Hypothalamus (tissue), 51 donors: ENCODE data around the gene ZNF185.

Experiments
- DNase-seq, 51 donors: peaks; one replicate each; lab custom pipeline; 2025; lab: John Stamatoyannopoulos, UW

ZNF185 gene

GRCh38 chrX:152915541-152916241 lies 17.8 kb downstream of the ZNF185 start:
- DNase-seq: peak in 7 of 51 donors; percentile 1 to 28 (median 7)

GRCh38 chrX:152917656-152918579 lies 20.1 kb downstream of the ZNF185 start:
- DNase-seq: peak in 10 of 51 donors; percentile 2 to 20 (median 12)

- no peak for DNase-seq
These were observed 20.8 kb downstream of the ZNF185 start for GRCh38 chrX:152918707-152919106.

GRCh38 chrX:152923599-152923998 lies 25.7 kb downstream of the ZNF185 start:
- no peak for DNase-seq

- DNase-seq: no peak
These were observed 28.0 kb downstream of the ZNF185 start for GRCh38 chrX:152925835-152926234.

- peak in 20 of 51 donors; percentile 0 to 59 (median 16) for DNase-seq
These were observed 28.4 kb downstream of the ZNF185 start for GRCh38 chrX:152926279-152926678.

- peak in 15 of 51 donors; percentile 1 to 55 (median 16) for DNase-seq
These were observed 29.1 kb downstream of the ZNF185 start for GRCh38 chrX:152926923-152927322.

GRCh38 chrX:152927858-152928760 lies 30.2 kb downstream of the ZNF185 start:
- peak in 19 of 51 donors; percentile 1 to 58 (median 22) for DNase-seq

- DNase-seq: no peak
These were observed 31.0 kb downstream of the ZNF185 start for GRCh38 chrX:152928761-152929400.

GRCh38 chrX:152929898-152930297 lies 32.0 kb downstream of the ZNF185 start:
- DNase-seq: no peak

- DNase-seq: no peak
These were observed 32.6 kb downstream of the ZNF185 start for GRCh38 chrX:152930516-152930915.

- no peak for DNase-seq
These were observed 34.3 kb downstream of the ZNF185 start for GRCh38 chrX:152932144-152932543.

- no peak for DNase-seq
These were observed 34.8 kb downstream of the ZNF185 start for GRCh38 chrX:152932598-152933175.

GRCh38 chrX:152936306-152936705 lies 38.4 kb downstream of the ZNF185 start:
- no peak for DNase-seq

- DNase-seq: no peak
These were observed 39.4 kb downstream of the ZNF185 start for GRCh38 chrX:152937236-152937635.

GRCh38 chrX:152941328-152942076 lies 43.6 kb downstream of the ZNF185 start:
- peak; percentile 31 to 90 (median 76) for DNase-seq

- DNase-seq: no peak
These were observed 44.2 kb downstream of the ZNF185 start for GRCh38 chrX:152942077-152942442.

GRCh38 chrX:152943826-152944225 lies 46.0 kb downstream of the ZNF185 start:
- no peak for DNase-seq
